ENCODE results near the gene TNFRSF1A.

DNA sequence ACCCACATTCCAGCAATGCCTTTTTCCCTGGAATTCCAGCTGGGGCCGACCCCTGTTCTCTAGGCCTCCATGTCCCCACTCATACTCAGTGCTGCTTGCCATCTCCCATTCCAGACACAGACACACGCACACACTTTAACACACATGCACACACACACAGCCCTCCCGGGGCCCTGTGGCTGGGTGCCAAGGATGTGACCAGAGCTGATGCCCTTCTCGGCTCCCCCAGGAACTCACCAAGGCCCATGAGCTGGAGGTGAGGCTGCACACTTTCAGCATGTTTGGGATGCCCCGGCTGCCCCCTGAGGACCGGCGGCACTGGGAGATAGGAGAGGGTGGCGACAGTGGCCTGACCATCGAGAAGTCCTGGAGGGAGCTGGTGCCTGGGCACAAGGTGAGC, 27.1 kb downstream of the TNFRSF1A start:
- TF ChIP-seq, protein P1, sequence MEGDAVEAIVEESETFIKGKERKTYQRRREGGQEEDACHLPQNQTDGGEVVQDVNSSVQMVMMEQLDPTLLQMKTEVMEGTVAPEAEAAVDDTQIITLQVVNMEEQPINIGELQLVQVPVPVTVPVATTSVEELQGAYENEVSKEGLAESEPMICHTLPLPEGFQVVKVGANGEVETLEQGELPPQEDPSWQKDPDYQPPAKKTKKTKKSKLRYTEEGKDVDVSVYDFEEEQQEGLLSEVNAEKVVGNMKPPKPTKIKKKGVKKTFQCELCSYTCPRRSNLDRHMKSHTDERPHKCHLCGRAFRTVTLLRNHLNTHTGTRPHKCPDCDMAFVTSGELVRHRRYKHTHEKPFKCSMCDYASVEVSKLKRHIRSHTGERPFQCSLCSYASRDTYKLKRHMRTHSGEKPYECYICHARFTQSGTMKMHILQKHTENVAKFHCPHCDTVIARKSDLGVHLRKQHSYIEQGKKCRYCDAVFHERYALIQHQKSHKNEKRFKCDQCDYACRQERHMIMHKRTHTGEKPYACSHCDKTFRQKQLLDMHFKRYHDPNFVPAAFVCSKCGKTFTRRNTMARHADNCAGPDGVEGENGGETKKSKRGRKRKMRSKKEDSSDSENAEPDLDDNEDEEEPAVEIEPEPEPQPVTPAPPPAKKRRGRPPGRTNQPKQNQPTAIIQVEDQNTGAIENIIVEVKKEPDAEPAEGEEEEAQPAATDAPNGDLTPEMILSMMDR (conservative IDR thresholded peaks at IDR 0.05; ENCODE audit: low read length), result no peak
- no peak for TF ChIP-seq EZH2phosphoT487 (IDR thresholded peaks at IDR 0.05; ENCODE audit: borderline replicate concordance)

Measured in Loucy (cell line).